A549 (cell line): ENCODE measurements around the gene CDC20. TPM values are rescaled to one million over a fixed set of nuclear protein-coding genes. Genes with fewer than 3 reads are reported as not detected.
"Not testable (repeated sequence)": the region's sequence is repeated elsewhere in the genome, so short reads cannot be mapped to it uniquely, and the experiment has no call there.

ENCODE experiments used
- ATAC-seq, 2 experiments: fragments of 200-7000 bp in 1 of 2; fragments of >200 bp in 1 of 2; cut with Nextera tagmentation in 1 of 2; cut with Tn5 transposase in 1 of 2; 3 replicates each; pipeline versions ENCODE4 v1.8.0 to v1.9.1; 2018 to 2020; ENCODE audit warnings: mild to moderate bottlenecking in 1 of 2, moderate library complexity in 1 of 2
- CTCF ChIA-PET: fragments of 300-600 bp; sonication (Branson Sonifier 250); formaldehyde crosslinking; extraction: SDS; loops from one replicate; lab custom pipeline; 2021; ENCODE audit warnings: antibody characterized with exemption, inconsistent platforms; lab: Yijun Ruan, JAX
- POLR2A ChIA-PET: fragments of 350-600 bp; formaldehyde crosslinking; extraction: SDS; loops from one replicate; lab custom pipeline; 2021; ENCODE audit warnings: antibody characterized with exemption, inconsistent platforms; lab: Yijun Ruan, JAX
- DNase-seq, 2 experiments: peaks; one replicate each; pipeline versions ENCODE4 v3.0.0 to v3.0.0-alpha.2; 2011 to 2016; ENCODE audit warnings: low read depth in 1 of 2, low spot score in 1 of 2
- FAIRE-seq: peaks from 2 replicates; lab custom pipeline; 2011; peaks lifted over from hg19 to GRCh38; lab: Jason Lieb, UNC
- H3K27ac ChIP-seq, 2 experiments: fragments of >200 bp; sonication (Bioruptor Twin); formaldehyde crosslinking; 3 replicates each; pipeline ENCODE4 v1.5.1; 2016 to 2017
- H3K4me1 ChIP-seq: fragments of >200 bp; sonication (Bioruptor Twin); formaldehyde crosslinking; 3 replicates; pipeline ENCODE4 v1.6.1; 2016
- H3K4me2 ChIP-seq: fragments of >200 bp; sonication (Bioruptor Twin); formaldehyde crosslinking; 3 replicates; pipeline ENCODE4 v1.6.1; 2016
- H3K4me3 ChIP-seq: fragments of >200 bp; sonication (Bioruptor Twin); formaldehyde crosslinking; 3 replicates; pipeline ENCODE4 v1.5.1; 2016
- H3K9me3 ChIP-seq: fragments of >200 bp; sonication (Bioruptor Twin); formaldehyde crosslinking; 3 replicates; pipeline ENCODE4 v1.6.1; 2016
- BHLHE40 ChIP-seq: IDR thresholded peaks from 2 replicates; pipeline ENCODE4 v1.6.1; 2012; ENCODE audit warnings: low read depth, low read length, inconsistent platforms
- CBX2 ChIP-seq: fragments of 200-600 bp; sonication (generic); IDR thresholded peaks from 2 replicates; pipeline ENCODE4 v1.6.1; 2016; ENCODE audit warnings: low read depth, mild to moderate bottlenecking, borderline replicate concordance
- ESRRA ChIP-seq: fragments of 150-350 bp; IDR thresholded peaks from 2 replicates; pipeline ENCODE4 v1.6.1; 2014; ENCODE audit warnings: mild to moderate bottlenecking, low read length, borderline replicate concordance
- GATA3 ChIP-seq: IDR thresholded peaks from 2 replicates; pipeline ENCODE4 v1.6.1; 2012; ENCODE audit warnings: borderline replicate concordance
- HES2 ChIP-seq: fragments of >200 bp; sonication (Bioruptor Twin); formaldehyde crosslinking; IDR thresholded peaks from 2 replicates; pipeline ENCODE4 v1.6.1; 2016
- HOXB13 ChIP-seq: fragments of 250-450 bp; sonication (Bioruptor Pico); IDR thresholded peaks from 2 replicates; pipeline ENCODE4 v1.5.0; 2020; ENCODE audit warnings: low read depth, mild to moderate bottlenecking, moderate library complexity
- JUN ChIP-seq, 2 experiments: fragments of >200 bp; sonication (Bioruptor Twin); formaldehyde crosslinking; IDR thresholded peaks; 2 replicates in 1 of 2; 3 replicates in 1 of 2; pipeline ENCODE4 v1.6.1; 2016 to 2017
- KDM1A ChIP-seq: fragments of 200-600 bp; sonication (generic); IDR thresholded peaks from 2 replicates; pipeline ENCODE4 v1.6.1; 2016; ENCODE audit warnings: low read depth, mild to moderate bottlenecking
- MAX ChIP-seq: IDR thresholded peaks from 2 replicates; pipeline ENCODE4 v1.6.1; 2012
- MAZ ChIP-seq: fragments of 150-350 bp; IDR thresholded peaks from 2 replicates; pipeline ENCODE4 v1.6.1; 2014; ENCODE audit warnings: antibody characterized with exemption, low read depth, low read length, borderline replicate concordance
- MYC ChIP-seq: IDR thresholded peaks from 2 replicates; pipeline ENCODE4 v1.6.1; 2012; ENCODE audit warnings: mild to moderate bottlenecking, inconsistent platforms, low read length, improper control_type of control experiment, borderline replicate concordance
- NFE2L2 ChIP-seq: fragments of 150-350 bp; conservative IDR thresholded peaks from 2 replicates; pipeline ENCODE4 v1.6.1; 2014; ENCODE audit warnings: low read length
- PHF8 ChIP-seq: fragments of 200-600 bp; sonication (generic); IDR thresholded peaks from 2 replicates; pipeline ENCODE4 v1.6.1; 2016; ENCODE audit warnings: low read depth, mild to moderate bottlenecking, antibody characterized with exemption, moderate library complexity, borderline replicate concordance
- POLR2A ChIP-seq: IDR thresholded peaks from 2 replicates; pipeline ENCODE4 v1.6.1; 2012; ENCODE audit warnings: mild to moderate bottlenecking, low read length
- POLR2AphosphoS2 ChIP-seq: conservative IDR thresholded peaks from 2 replicates; pipeline ENCODE4 v1.6.1; 2012; ENCODE audit warnings: low read length, improper control_type of control experiment, inconsistent platforms
- RARB ChIP-seq: fragments of 250-450 bp; sonication (Bioruptor Pico); IDR thresholded peaks from 2 replicates; pipeline ENCODE4 v1.8.0; 2021; ENCODE audit warnings: mild to moderate bottlenecking, moderate library complexity
- RFX5 ChIP-seq: fragments of 450-650 bp; IDR thresholded peaks from 2 replicates; pipeline ENCODE4 v1.7.1; 2014; ENCODE audit warnings: antibody characterized with exemption, mild to moderate bottlenecking, moderate library complexity
- RNF2 ChIP-seq: fragments of 200-600 bp; sonication (generic); IDR thresholded peaks from 2 replicates; pipeline ENCODE4 v1.6.1; 2016; ENCODE audit warnings: low read depth, mild to moderate bottlenecking, antibody characterized with exemption, moderate library complexity, borderline replicate concordance
- SMC3 ChIP-seq: fragments of >200 bp; sonication (Bioruptor Twin); formaldehyde crosslinking; IDR thresholded peaks from 3 replicates; pipeline ENCODE4 v1.6.1; 2018; ENCODE audit warnings: inconsistent platforms
- ZC3H11A ChIP-seq: fragments of 450-650 bp; IDR thresholded peaks from 2 replicates; pipeline ENCODE4 v1.6.1; 2014; ENCODE audit warnings: antibody characterized with exemption, mild to moderate bottlenecking
- ZFP36 ChIP-seq: fragments of 450-650 bp; IDR thresholded peaks from 2 replicates; pipeline ENCODE4 v1.6.1; 2014; ENCODE audit warnings: borderline replicate concordance; ENCODE audit not compliant: partially characterized antibody
- ZNF302 ChIP-seq: fragments of 250-450 bp; sonication (Bioruptor Pico); IDR thresholded peaks from 2 replicates; pipeline ENCODE4 v1.9.0; 2021; ENCODE audit warnings: inconsistent platforms, mild to moderate bottlenecking, moderate library complexity
- WGBS: methylation state at CpG from one replicate; pipeline ENCODE4 v1.1.6; 2017; ENCODE audit errors: missing lambda C conversion rate; 5-methylcytosine and 5-hydroxymethylcytosine counted together
- polyA plus RNA-seq, 4 experiments: library from polyadenylated mRNA; depleted of rRNA in 3 of 4; stranded (reverse); fragments of >200 nt; fragmentation: RNase III in 1 of 4; extraction: RNeasy Plus Mini Kit Qiagen cat#74134 plus additional on column Dnase treatment in 1 of 4; gene quantifications; 2 replicates in 3 of 4; 3 replicates in 1 of 4; pipeline ENCODE4 v1.2.3, GENCODE V29; 2011 to 2017
- TF ChIP-seq, protein P1 (sequence below): fragments of >200 bp; sonication (Bioruptor Twin); formaldehyde crosslinking; IDR thresholded peaks from 3 replicates; pipeline ENCODE4 v1.6.1; 2016
- TF ChIP-seq, protein P2 (sequence below): IDR thresholded peaks from 2 replicates; pipeline ENCODE4 v1.6.1; 2012; ENCODE audit warnings: low read depth, borderline replicate concordance
- TF ChIP-seq, protein P3 (sequence below): fragments of 450-650 bp; IDR thresholded peaks from 2 replicates; pipeline ENCODE4 v1.6.1; 2014; ENCODE audit warnings: antibody characterized with exemption

CDC20 gene
- polyA plus RNA-seq, 2 of the 4 experiments (the other 2 are of a cell fraction), result 73.8 to 116 TPM

DNA sequence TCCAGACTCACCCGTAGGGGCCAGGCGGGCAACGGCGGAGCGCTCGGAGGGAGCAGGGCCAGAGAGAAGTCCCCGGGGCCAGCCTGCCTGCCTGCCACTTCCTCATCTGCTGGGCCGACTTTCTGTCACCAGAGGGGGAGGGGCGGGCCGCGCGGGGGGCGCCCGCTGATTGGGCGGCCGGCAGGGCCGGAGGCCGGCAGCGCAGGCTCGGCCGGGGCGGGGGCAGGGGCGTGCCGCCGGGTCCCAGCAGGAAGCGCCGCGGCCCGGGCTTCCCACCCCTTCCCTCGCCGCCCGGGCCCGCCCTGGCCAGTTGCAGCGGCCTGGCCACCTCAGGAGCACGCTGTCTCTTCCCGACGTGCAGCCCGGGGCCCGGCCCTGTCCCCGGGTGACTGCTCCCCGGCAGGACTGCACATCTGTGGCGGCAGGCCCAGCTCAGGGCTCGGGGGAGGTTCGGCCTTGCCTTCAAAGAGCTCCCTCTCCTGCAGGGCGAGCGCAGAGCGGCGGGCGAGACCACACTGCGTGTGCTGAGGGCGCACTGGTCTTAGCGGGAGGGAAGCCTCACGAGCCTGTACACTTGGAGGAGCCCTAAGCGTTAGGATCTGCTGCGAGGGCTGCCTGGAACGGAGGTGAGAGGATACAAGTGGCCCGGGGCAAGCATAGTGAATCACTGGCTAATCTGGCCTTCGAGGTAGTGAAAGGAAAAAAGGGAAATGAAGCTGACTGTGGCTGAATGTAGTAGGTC is 9.3 kb downstream of the CDC20 start, which contains the start of gene ELOVL1:
Gene ELOVL1, minus strand, starts transcription at position 108 of the 742 bp plus-strand sequence. CDS start 2,402 bp downstream, outside the sequence.
- no peak for FAIRE-seq
- POLR2A ChIA-PET, result interaction anchor here (0.7 to 2.4 kb wide), 10 partner anchors 8 to 282 kb away, joined by 3 to 37 read pairs (median 4); partner anchors contain the start of genes CDC20, HYI, KDM4A and MED8
- WGBS, result under 1% methylated on average over 7 of the region's 58 CpGs

DNA sequence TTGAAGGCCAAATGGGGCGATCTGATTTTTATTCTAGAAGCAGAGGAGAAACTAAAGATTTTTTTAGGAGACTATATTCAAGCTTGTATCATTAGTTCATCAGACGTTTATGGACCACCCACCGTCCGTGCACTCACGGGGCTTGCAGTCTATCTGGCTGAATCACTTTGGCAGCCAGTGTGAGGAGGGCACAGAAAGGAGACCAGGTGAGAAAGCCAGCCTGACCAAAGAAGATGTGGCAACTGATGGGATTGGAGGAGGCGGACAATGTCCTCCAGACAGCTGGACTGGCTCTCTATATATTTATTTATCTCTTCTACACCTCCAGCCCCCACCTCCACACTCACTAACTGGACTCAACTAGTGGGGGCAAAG is 9.9 kb downstream of the CDC20 start:
- H3K27ac ChIP-seq, result peak overlapping the region; percentile 94 to 99
- peak overlapping the region; percentile 98 for H3K4me2 ChIP-seq
- ChIA-PET POLR2A (interaction anchor here (0.7 to 2.4 kb wide), 8 partner anchors 10 to 281 kb away, joined by 3 to 37 read pairs (median 4); partner anchors contain the start of genes CDC20, HYI and KDM4A), CTCF (interaction anchor here (0.7 to 2.4 kb wide), 7 partner anchors 9 to 250 kb away, joined by 3 to 10 read pairs (median 4); no protein-coding TSS in a partner anchor)
- no peak for ATAC-seq
- WGBS, result 7% methylated on average over 6 of the region's 6 CpGs
- H3K4me1 ChIP-seq, result peaks cover 50% of the 10 kb centered on the region
- no peak for TF ChIP-seq ZC3H11A
- no peak for DNase-seq
- H3K9me3 ChIP-seq, result no peaks in the 10 kb centered on the region
- no peak for FAIRE-seq
- peak overlapping the region; percentile 90 for H3K4me3 ChIP-seq

More for the DNA sequence above, 9.3 kb downstream of the CDC20 start, which contains the start of gene ELOVL1:
- peak within 1 kb of the TSS; percentile 90 for H3K4me3 ChIP-seq
- H3K9me3 ChIP-seq, result no peaks in the 10 kb centered on the region
- peak; percentile 72 to 84 for DNase-seq
- peak within 1 kb of the TSS; percentile 94 to 99 for H3K27ac ChIP-seq
- CTCF ChIA-PET, result interaction anchor here (0.7 to 2.4 kb wide), 7 partner anchors 10 to 250 kb away, joined by 3 to 10 read pairs (median 4); no protein-coding TSS in a partner anchor
- TF ChIP-seq, protein P1, sequence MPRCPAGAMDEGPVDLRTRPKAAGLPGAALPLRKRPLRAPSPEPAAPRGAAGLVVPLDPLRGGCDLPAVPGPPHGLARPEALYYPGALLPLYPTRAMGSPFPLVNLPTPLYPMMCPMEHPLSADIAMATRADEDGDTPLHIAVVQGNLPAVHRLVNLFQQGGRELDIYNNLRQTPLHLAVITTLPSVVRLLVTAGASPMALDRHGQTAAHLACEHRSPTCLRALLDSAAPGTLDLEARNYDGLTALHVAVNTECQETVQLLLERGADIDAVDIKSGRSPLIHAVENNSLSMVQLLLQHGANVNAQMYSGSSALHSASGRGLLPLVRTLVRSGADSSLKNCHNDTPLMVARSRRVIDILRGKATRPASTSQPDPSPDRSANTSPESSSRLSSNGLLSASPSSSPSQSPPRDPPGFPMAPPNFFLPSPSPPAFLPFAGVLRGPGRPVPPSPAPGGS, result peak; percentile 86; the same call in 2 of the 3 replicates
- TF ChIP-seq RARB (CRISPR knock-in tag), result no peak
- peak; percentile 68 for TF ChIP-seq HOXB13
- TF ChIP-seq JUN (IDR thresholded peaks at IDR 0.05), result peak; percentile 80 to 82
- no peak for TF ChIP-seq GATA3
- TF ChIP-seq PHF8, result peak; percentile 36; the same call in 1 of the 2 replicates
- peak; percentile 88 for TF ChIP-seq MAX
- peak; percentile 82 for TF ChIP-seq POLR2A
- peak; percentile 18; the same call in 1 of the 2 replicates for TF ChIP-seq RNF2
- TF ChIP-seq RFX5, result 0 out of 2 replicates have a peak, but pooled peaks have one; percentile 14
- no peak for TF ChIP-seq NFE2L2
- TF ChIP-seq, protein P2, sequence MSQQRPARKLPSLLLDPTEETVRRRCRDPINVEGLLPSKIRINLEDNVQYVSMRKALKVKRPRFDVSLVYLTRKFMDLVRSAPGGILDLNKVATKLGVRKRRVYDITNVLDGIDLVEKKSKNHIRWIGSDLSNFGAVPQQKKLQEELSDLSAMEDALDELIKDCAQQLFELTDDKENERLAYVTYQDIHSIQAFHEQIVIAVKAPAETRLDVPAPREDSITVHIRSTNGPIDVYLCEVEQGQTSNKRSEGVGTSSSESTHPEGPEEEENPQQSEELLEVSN, result peak; percentile 89
- peak; percentile 83 to 85 for ATAC-seq
- peak within 1 kb of the TSS; percentile 99 for H3K4me2 ChIP-seq
- H3K4me1 ChIP-seq, result peaks cover 50% of the 10 kb centered on the region

DNA sequence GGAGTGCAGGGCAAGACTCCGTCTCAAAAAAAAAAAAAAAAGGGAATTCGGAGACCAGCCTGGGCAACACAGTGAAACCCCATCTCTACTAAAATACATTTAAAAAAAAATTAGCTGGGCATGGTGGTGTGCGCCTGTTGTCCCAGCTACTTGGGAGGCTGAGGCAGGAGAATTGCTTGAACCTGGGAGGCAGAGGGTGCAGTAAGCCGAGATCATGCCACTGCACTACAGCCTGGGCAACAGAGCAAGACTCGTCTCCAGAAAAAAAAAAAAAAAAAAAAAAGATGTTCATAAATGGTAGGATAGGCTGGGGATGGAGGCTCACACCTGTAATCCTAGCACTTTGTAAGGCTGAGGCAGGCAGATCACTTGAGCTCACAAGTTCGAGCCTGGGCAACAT is 11.0 kb downstream of the CDC20 start:
- peaks cover 58% of the 10 kb centered on the region for H3K4me1 ChIP-seq
- not testable (repeated sequence) for H3K9me3 ChIP-seq, FAIRE-seq, H3K4me3 ChIP-seq, DNase-seq, ATAC-seq
- ChIA-PET POLR2A (interaction anchor here (0.7 kb wide), 2 partner anchors 11 to 79 kb away, joined by 3 to 5 read pairs; partner anchors contain the start of gene CDC20), CTCF (interaction anchor here (0.7 to 1.3 kb wide), 4 partner anchors 12 to 58 kb away, joined by 3 read pairs; partner anchors contain the start of genes CDC20 and MED8)
- H3K27ac ChIP-seq, result peak overlapping the region in 1 of 2 experiments; percentile 86; a peak in 2 of 6 replicates
- WGBS, result 92% methylated on average over 6 of the region's 6 CpGs
- H3K4me2 ChIP-seq, result peak overlapping the region; percentile 98

GRCh38 chr1:43370564-43370963 is 11.8 kb downstream of the CDC20 start:
- H3K4me2 ChIP-seq, result peak overlapping the region; percentile 98; the same call in 2 of the 3 replicates
- ATAC-seq (no peak), FAIRE-seq (no peak), DNase-seq (no peak)
- no peak overlapping the region for H3K4me3 ChIP-seq
- POLR2A ChIA-PET, result interaction anchor here (0.7 kb wide), 1 partner anchor 78 kb away, joined by 3 read pairs; no protein-coding TSS in a partner anchor
- peak overlapping the region in 1 of 2 experiments; percentile 86; a peak in 3 of 6 replicates for H3K27ac ChIP-seq
- H3K4me1 ChIP-seq, result peaks cover 57% of the 10 kb centered on the region
- WGBS, result 90% methylated on average over 4 of the region's 4 CpGs
- H3K9me3 ChIP-seq, result no peaks in the 10 kb centered on the region
- CTCF ChIA-PET, result no interaction called here
- TF ChIP-seq MYC, result no peak
- TF ChIP-seq SMC3, result no peak
- no peak for TF ChIP-seq ESRRA
- no peak for TF ChIP-seq NFE2L2
- TF ChIP-seq, protein P3, sequence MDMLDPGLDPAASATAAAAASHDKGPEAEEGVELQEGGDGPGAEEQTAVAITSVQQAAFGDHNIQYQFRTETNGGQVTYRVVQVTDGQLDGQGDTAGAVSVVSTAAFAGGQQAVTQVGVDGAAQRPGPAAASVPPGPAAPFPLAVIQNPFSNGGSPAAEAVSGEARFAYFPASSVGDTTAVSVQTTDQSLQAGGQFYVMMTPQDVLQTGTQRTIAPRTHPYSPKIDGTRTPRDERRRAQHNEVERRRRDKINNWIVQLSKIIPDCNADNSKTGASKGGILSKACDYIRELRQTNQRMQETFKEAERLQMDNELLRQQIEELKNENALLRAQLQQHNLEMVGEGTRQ, result no peak
- TF ChIP-seq CBX2, result no peak
- TF ChIP-seq HOXB13, result no peak
- no peak for TF ChIP-seq KDM1A
- TF ChIP-seq MAZ, result no peak
- TF ChIP-seq POLR2AphosphoS2, result no peak
- no peak for TF ChIP-seq ZFP36
- no peak for TF ChIP-seq BHLHE40
- no peak for TF ChIP-seq ZNF302
- TF ChIP-seq HES2, result no peak
